HCT116 (cell line): ENCODE results near the gene CDK2AP2. TPM values are rescaled to one million over a fixed set of nuclear protein-coding genes. Genes with fewer than 3 reads are reported as not detected.

Source experiments
- ATAC-seq: fragments of 200-7000 bp; cut with Tn5 transposase; 2 replicates; pipeline ENCODE4 v1.9.1; 2020; ENCODE audit warnings: mild to moderate bottlenecking, moderate library complexity
- BruUV-seq: library from RNA; stranded (reverse); fragments of 400-500 nt; replicated peaks from 2 replicates; lab custom pipeline; 2021; lab: Mats Ljungman, UMichigan
- CTCF ChIA-PET: fragments of 300-600 bp; sonication (Branson Sonifier 250); formaldehyde crosslinking; loops from one replicate; lab custom pipeline; 2021; ENCODE audit warnings: antibody characterized with exemption; lab: Charles Lee
- POLR2A ChIA-PET: fragments of 300-600, 350-600 bp; sonication (Branson Sonifier 250); formaldehyde crosslinking; loops from one replicate; lab custom pipeline; 2021; ENCODE audit warnings: antibody characterized with exemption; lab: Charles Lee
- RAD21 ChIA-PET, 2 experiments: fragments of 300-600 bp; sonication (Branson Sonifier 250); formaldehyde crosslinking; loops; one replicate each; lab custom pipeline; 2023; ENCODE audit warnings: low total read pairs in 2 of 2; ENCODE audit not compliant: uncharacterized antibody in 2 of 2, unreplicated experiment in 2 of 2, low non-redundant PET in 1 of 2; lab: Charles Lee
- DNase-seq: peaks from one replicate; pipeline ENCODE4 v3.0.0-alpha.2; 2010; ENCODE audit warnings: low read depth, low spot score
- H2AFZ ChIP-seq: fragments of 200-600 bp; shearing (Covaris generic), sonication (generic); 2 replicates; pipeline ENCODE4 v1.6.1; 2017; ENCODE audit warnings: low read depth, mixed run types, mixed read lengths, antibody characterized with exemption, low read length; ENCODE audit not compliant: poor library complexity, severe bottlenecking
- H3K27ac ChIP-seq: 2 replicates; pipeline ENCODE4 v1.5.1; 2012; ENCODE audit warnings: low read depth, low read length
- H3K27me3 ChIP-seq: fragments of 200-600 bp; sonication (generic); 2 replicates; pipeline ENCODE4 v1.6.1; 2016; ENCODE audit warnings: mixed run types, low read length, mixed read lengths; ENCODE audit not compliant: insufficient read depth
- H3K36me3 ChIP-seq, 2 experiments: fragments of 200-500 bp in 1 of 2; fragments of 200-600 bp in 1 of 2; sonication (Bioruptor generic) in 1 of 2; sonication (generic) in 1 of 2; 2 replicates each; pipeline versions ENCODE4 v1.5.1 to v1.6.1; 2014 to 2016; ENCODE audit warnings: low read length in 2 of 2, inconsistent platforms in 1 of 2, mixed read lengths in 1 of 2, mixed run types in 1 of 2; ENCODE audit not compliant: insufficient read depth in 2 of 2, control insufficient read depth in 1 of 2
- H3K4me1 ChIP-seq, 2 experiments: fragments of 200-600 bp in 1 of 2; sonication (generic) in 1 of 2; 2 replicates each; pipeline versions ENCODE4 v1.5.1 to v1.6.1; 2012 to 2017; ENCODE audit warnings: low read length in 2 of 2, inconsistent platforms in 1 of 2, mild to moderate bottlenecking in 1 of 2, mixed read lengths in 1 of 2, mixed run types in 1 of 2, moderate library complexity in 1 of 2; ENCODE audit not compliant: insufficient read depth in 2 of 2, control insufficient read depth in 1 of 2
- H3K4me2 ChIP-seq: fragments of 200-600 bp; sonication (generic); 2 replicates; pipeline ENCODE4 v1.6.1; 2017; ENCODE audit warnings: mixed run types, low read length, mixed read lengths
- H3K4me3 ChIP-seq, 2 experiments: fragments of 200-600 bp in 1 of 2; sonication (generic) in 1 of 2; replicated peaks in 1 of 2; 2 replicates each; pipeline ENCODE4 v1.5.1; 2011 to 2016; ENCODE audit warnings: low read length in 2 of 2, control low read depth in 1 of 2, low read depth in 1 of 2, mild to moderate bottlenecking in 1 of 2, mixed read lengths in 1 of 2, mixed run types in 1 of 2
- H3K79me2 ChIP-seq: fragments of 200-600 bp; sonication (generic); 2 replicates; pipeline ENCODE4 v1.6.1; 2017; ENCODE audit warnings: mild to moderate bottlenecking, mixed run types, low read length, moderate library complexity, mixed read lengths; ENCODE audit not compliant: insufficient read depth
- H3K9ac ChIP-seq: fragments of 200-600 bp; sonication (generic); 2 replicates; pipeline ENCODE4 v1.6.1; 2016; ENCODE audit warnings: low read length, mixed read lengths
- H3K9me2 ChIP-seq: fragments of 200-600 bp; sonication (generic), shearing (Covaris generic); 2 replicates; pipeline ENCODE4 v1.6.1; 2017; ENCODE audit warnings: mixed run types, mild to moderate bottlenecking, moderate library complexity; ENCODE audit not compliant: insufficient read depth
- H3K9me3 ChIP-seq, 2 experiments: fragments of 200-500 bp in 1 of 2; fragments of 200-600 bp in 1 of 2; sonication (Bioruptor generic) in 1 of 2; sonication (generic) in 1 of 2; 2 replicates each; pipeline ENCODE4 v1.6.1; 2014 to 2017; ENCODE audit warnings: low read length in 2 of 2, mixed read lengths in 2 of 2, inconsistent platforms in 1 of 2, low read depth in 1 of 2, mild to moderate bottlenecking in 1 of 2, mixed run types in 1 of 2, moderate library complexity in 1 of 2; ENCODE audit not compliant: control insufficient read depth in 1 of 2, insufficient read depth in 1 of 2
- H4K20me1 ChIP-seq: fragments of 200-600 bp; sonication (generic), shearing (Covaris generic); 2 replicates; pipeline ENCODE4 v1.6.1; 2017; ENCODE audit warnings: mixed run types, mild to moderate bottlenecking, moderate library complexity; ENCODE audit not compliant: insufficient read depth
- ATF3 ChIP-seq: IDR thresholded peaks from 2 replicates; pipeline ENCODE4 v1.6.1; 2012
- CBX3 ChIP-seq: IDR thresholded peaks from 2 replicates; pipeline ENCODE4 v1.6.1; 2012; ENCODE audit warnings: low read depth
- CEBPB ChIP-seq: IDR thresholded peaks from 2 replicates; pipeline ENCODE4 v1.6.1; 2012; ENCODE audit warnings: low read depth
- CTCF ChIP-seq, 3 experiments: fragments of 200-600 bp in 1 of 3; sonication (generic) in 1 of 3; IDR thresholded peaks in 2 of 3; conservative IDR thresholded peaks in 1 of 3; 2 replicates each; pipeline ENCODE4 v1.5.1; 2012 to 2017; ENCODE audit warnings: low read depth in 2 of 3, low read length in 2 of 3, antibody characterized with exemption in 1 of 3, borderline replicate concordance in 1 of 3, control low read depth in 1 of 3, mild to moderate bottlenecking in 1 of 3, mixed read lengths in 1 of 3, mixed run types in 1 of 3, moderate library complexity in 1 of 3; ENCODE audit not compliant: insufficient read depth in 1 of 3
- EGR1 ChIP-seq: IDR thresholded peaks from 2 replicates; pipeline ENCODE4 v1.6.1; 2012; ENCODE audit warnings: low read depth
- ELF1 ChIP-seq: IDR thresholded peaks from 2 replicates; pipeline ENCODE4 v1.6.1; 2012; ENCODE audit warnings: low read depth, borderline replicate concordance
- EZH2 ChIP-seq: fragments of 200-600 bp; sonication (generic); IDR thresholded peaks from 2 replicates; pipeline ENCODE4 v1.6.1; 2017; ENCODE audit warnings: antibody characterized with exemption, mixed run types
- JUND ChIP-seq: IDR thresholded peaks from 2 replicates; pipeline ENCODE4 v1.6.1; 2012
- MAX ChIP-seq: IDR thresholded peaks from 2 replicates; pipeline ENCODE4 v1.6.1; 2012
- POLR2A ChIP-seq: IDR thresholded peaks from 2 replicates; pipeline ENCODE4 v1.7.0; 2011; ENCODE audit warnings: borderline replicate concordance; ENCODE audit not compliant: insufficient read depth, insufficient read length; ENCODE audit errors: extremely low read depth
- POLR2AphosphoS5 ChIP-seq: IDR thresholded peaks from 2 replicates; pipeline ENCODE4 v1.6.1; 2011; ENCODE audit warnings: mild to moderate bottlenecking, low read depth, low read length, moderate library complexity
- REST ChIP-seq: IDR thresholded peaks from 2 replicates; pipeline ENCODE4 v1.6.1; 2012; ENCODE audit warnings: low read depth
- SIN3A ChIP-seq: IDR thresholded peaks from 2 replicates; pipeline ENCODE4 v1.6.1; 2012; ENCODE audit warnings: low read depth
- SP1 ChIP-seq: IDR thresholded peaks from 2 replicates; pipeline ENCODE4 v1.6.1; 2012; ENCODE audit warnings: low read depth
- SRF ChIP-seq: IDR thresholded peaks from 2 replicates; pipeline ENCODE4 v1.6.1; 2012; ENCODE audit warnings: low read depth
- TCF7L2 ChIP-seq: IDR thresholded peaks from 2 replicates; pipeline ENCODE4 v1.7.0; 2011; ENCODE audit warnings: borderline replicate concordance, inconsistent platforms; ENCODE audit not compliant: insufficient read depth, insufficient read length; ENCODE audit errors: extremely low read depth
- YY1 ChIP-seq: IDR thresholded peaks from 2 replicates; pipeline ENCODE4 v1.6.1; 2011; ENCODE audit warnings: low read length, low read depth, moderate library complexity, mild to moderate bottlenecking; ENCODE audit not compliant: insufficient replicate concordance; ENCODE audit errors: extremely low read depth
- ZBTB33 ChIP-seq: IDR thresholded peaks from 2 replicates; pipeline ENCODE4 v1.6.1; 2011; ENCODE audit warnings: mild to moderate bottlenecking, low read length, moderate library complexity; ENCODE audit not compliant: insufficient replicate concordance; ENCODE audit errors: extremely low read depth
- ZFX ChIP-seq: fragments of 450-650 bp; IDR thresholded peaks from 2 replicates; pipeline ENCODE4 v1.6.1; 2017
- ZNF274 ChIP-seq: fragments of 200-500 bp; sonication (Bioruptor generic); IDR thresholded peaks from 2 replicates; pipeline ENCODE4 v1.6.1; 2014; ENCODE audit warnings: mild to moderate bottlenecking, low read depth, low read length, inconsistent platforms
- intact Hi-C: fragments of 100-400 bp; cut with micrococcal nuclease; formaldehyde crosslinking; loops from 2 replicates; pipeline ENCODE4 v1.10.0; 2022
- total RNA-seq: library from RNA; stranded (reverse); gene quantifications from one replicate; pipeline ENCODE4 v1.2.1, GENCODE V29; 2021; ENCODE audit not compliant: unreplicated experiment

The CDK2AP2 gene
- total RNA-seq, 1 experiment from 2014 or later: 53.6 TPM

GRCh38 chr11:67542169-67542568 is 34.2 kb upstream of the CDK2AP2 start:
- no peak overlapping the region for H3K9ac ChIP-seq
- H3K27ac ChIP-seq: no peak overlapping the region
- no peaks in the 10 kb centered on the region for H4K20me1 ChIP-seq
- H3K27me3 ChIP-seq: no peaks in the 10 kb centered on the region
- ChIA-PET RAD21 (no interaction called here), CTCF (no interaction called here), POLR2A (no interaction called here)
- DNase-seq: no peak
- ATAC-seq: no peak
- no TSS peak for BruUV-seq
- H3K4me3 ChIP-seq: no peak overlapping the region
- TF ChIP-seq ATF3 (no peak), SP1 (no peak), TCF7L2 (no peak), POLR2A (no peak), CTCF (IDR thresholded peaks at IDR 0.05 in 2 of 3, conservative IDR thresholded peaks at IDR 0.05 in 1 of 3; ENCODE audit: borderline replicate concordance in 1 of 3, insufficient read depth in 1 of 3, low read depth in 2 of 3, low read length in 2 of 3) (no peak), MAX (no peak), SIN3A (no peak), SRF (no peak), YY1 (no peak), CEBPB (no peak), REST (no peak), ELF1 (no peak), POLR2AphosphoS5 (no peak), EGR1 (no peak), ZNF274 (no peak), CBX3 (no peak), ZBTB33 (no peak), ZFX (no peak), JUND (no peak), EZH2 (no peak)
- no peaks in the 10 kb centered on the region for H3K79me2 ChIP-seq
- H3K9me2 ChIP-seq: no peaks in the 10 kb centered on the region
- no peak overlapping the region for H2AFZ ChIP-seq
- no peaks in the 10 kb centered on the region for H3K36me3 ChIP-seq
- no peak overlapping the region for H3K4me2 ChIP-seq
- H3K4me1 ChIP-seq: no peaks in the 10 kb centered on the region
- intact Hi-C loops: no loop called here
- no peaks in the 10 kb centered on the region for H3K9me3 ChIP-seq
